HEK293 (cell line): ENCODE results near the gene GPATCH2.

Experiments used
- ATF2 ChIP-seq: fragments of 450-650 bp; formaldehyde crosslinking; IDR thresholded peaks from 2 replicates; pipeline ENCODE4 v1.5.1; 2016; ENCODE audit warnings: missing biosample characterization, missing genetic modification characterization, low read depth
- KLF1 ChIP-seq: fragments of 450-650 bp; formaldehyde crosslinking; IDR thresholded peaks from 2 replicates; pipeline ENCODE4 v1.5.1; 2016; ENCODE audit warnings: missing biosample characterization, missing genetic modification characterization
- REST ChIP-seq: fragments of 450-650 bp; formaldehyde crosslinking; IDR thresholded peaks from 2 replicates; pipeline ENCODE4 v1.5.1; 2016; ENCODE audit warnings: missing biosample characterization, missing genetic modification characterization
- YY1 ChIP-seq: fragments of 450-650 bp; formaldehyde crosslinking; IDR thresholded peaks from 2 replicates; pipeline ENCODE4 v1.5.1; 2018; ENCODE audit warnings: missing biosample characterization, missing genetic modification characterization
- ZBTB44 ChIP-seq: fragments of 450-650 bp; IDR thresholded peaks from 2 replicates; pipeline ENCODE4 v1.5.1; 2018; ENCODE audit warnings: missing biosample characterization, mild to moderate bottlenecking, missing genetic modification characterization
- ZNF10 ChIP-seq: fragments of 450-650 bp; formaldehyde crosslinking; IDR thresholded peaks from 2 replicates; pipeline ENCODE4 v1.5.1; 2017; ENCODE audit warnings: missing biosample characterization, missing genetic modification characterization
- ZNF292 ChIP-seq: fragments of 450-650 bp; formaldehyde crosslinking; IDR thresholded peaks from 2 replicates; pipeline ENCODE4 v1.5.1; 2016; ENCODE audit warnings: low read depth, missing biosample characterization, missing genetic modification characterization, borderline replicate concordance
- ZNF549 ChIP-seq: fragments of 450-650 bp; IDR thresholded peaks from 2 replicates; pipeline ENCODE4 v1.5.1; 2018; ENCODE audit warnings: missing biosample characterization, missing genetic modification characterization, mild to moderate bottlenecking, inconsistent platforms, moderate library complexity
- ZNF623 ChIP-seq: fragments of 450-650 bp; formaldehyde crosslinking; IDR thresholded peaks from 2 replicates; pipeline ENCODE4 v1.5.1; 2016; ENCODE audit warnings: missing biosample characterization, missing genetic modification characterization
- ZNF677 ChIP-seq: fragments of 450-650 bp; IDR thresholded peaks from 2 replicates; pipeline ENCODE4 v1.5.0; 2018; ENCODE audit warnings: missing biosample characterization, mild to moderate bottlenecking, missing genetic modification characterization, moderate library complexity
- TF ChIP-seq, protein P1 (sequence below): fragments of 450-650 bp; formaldehyde crosslinking; IDR thresholded peaks from 2 replicates; pipeline ENCODE4 v1.5.1; 2016; ENCODE audit warnings: missing biosample characterization, missing genetic modification characterization
- TF ChIP-seq, protein P2 (sequence below): fragments of 450-650 bp; formaldehyde crosslinking; IDR thresholded peaks from 2 replicates; pipeline ENCODE4 v1.5.1; 2017; ENCODE audit warnings: missing biosample characterization, missing genetic modification characterization

- TF ChIP-seq ZBTB44 (no peak), ZNF677 (tag by site-specific recombination) (no peak), ZNF549 (tag by site-specific recombination) (no peak), ZNF10 (tag by site-specific recombination) (no peak), KLF1 (tag by site-specific recombination) (no peak), ZNF623 (tag by site-specific recombination) (no peak), YY1 (no peak), ATF2 (tag by site-specific recombination) (no peak), REST (tag by site-specific recombination) (no peak), ZNF292 (tag by site-specific recombination) (no peak)
- TF ChIP-seq, protein P1, sequence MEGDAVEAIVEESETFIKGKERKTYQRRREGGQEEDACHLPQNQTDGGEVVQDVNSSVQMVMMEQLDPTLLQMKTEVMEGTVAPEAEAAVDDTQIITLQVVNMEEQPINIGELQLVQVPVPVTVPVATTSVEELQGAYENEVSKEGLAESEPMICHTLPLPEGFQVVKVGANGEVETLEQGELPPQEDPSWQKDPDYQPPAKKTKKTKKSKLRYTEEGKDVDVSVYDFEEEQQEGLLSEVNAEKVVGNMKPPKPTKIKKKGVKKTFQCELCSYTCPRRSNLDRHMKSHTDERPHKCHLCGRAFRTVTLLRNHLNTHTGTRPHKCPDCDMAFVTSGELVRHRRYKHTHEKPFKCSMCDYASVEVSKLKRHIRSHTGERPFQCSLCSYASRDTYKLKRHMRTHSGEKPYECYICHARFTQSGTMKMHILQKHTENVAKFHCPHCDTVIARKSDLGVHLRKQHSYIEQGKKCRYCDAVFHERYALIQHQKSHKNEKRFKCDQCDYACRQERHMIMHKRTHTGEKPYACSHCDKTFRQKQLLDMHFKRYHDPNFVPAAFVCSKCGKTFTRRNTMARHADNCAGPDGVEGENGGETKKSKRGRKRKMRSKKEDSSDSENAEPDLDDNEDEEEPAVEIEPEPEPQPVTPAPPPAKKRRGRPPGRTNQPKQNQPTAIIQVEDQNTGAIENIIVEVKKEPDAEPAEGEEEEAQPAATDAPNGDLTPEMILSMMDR (tag by site-specific recombination), result no peak
- TF ChIP-seq, protein P2, sequence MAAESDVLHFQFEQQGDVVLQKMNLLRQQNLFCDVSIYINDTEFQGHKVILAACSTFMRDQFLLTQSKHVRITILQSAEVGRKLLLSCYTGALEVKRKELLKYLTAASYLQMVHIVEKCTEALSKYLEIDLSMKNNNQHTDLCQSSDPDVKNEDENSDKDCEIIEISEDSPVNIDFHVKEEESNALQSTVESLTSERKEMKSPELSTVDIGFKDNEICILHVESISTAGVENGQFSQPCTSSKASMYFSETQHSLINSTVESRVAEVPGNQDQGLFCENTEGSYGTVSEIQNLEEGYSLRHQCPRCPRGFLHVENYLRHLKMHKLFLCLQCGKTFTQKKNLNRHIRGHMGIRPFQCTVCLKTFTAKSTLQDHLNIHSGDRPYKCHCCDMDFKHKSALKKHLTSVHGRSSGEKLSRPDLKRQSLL (tag by site-specific recombination), result no peak
These were observed 211.7 kb downstream of the GPATCH2 start for GRCh38 chr1:217419194-217419551.
